SK-N-SH (cell line): ENCODE measurements around the gene KRCC1. TPM values are rescaled to one million over a fixed set of nuclear protein-coding genes. Genes with fewer than 3 reads are reported as not detected.

Source experiments
- CTCF ChIA-PET: fragments of 300-600, 350-600 bp; formaldehyde crosslinking; extraction: SDS; loops from one replicate; lab custom pipeline; 2021; lab: Yijun Ruan, JAX
- POLR2A ChIA-PET: fragments of 350-600 bp; sonication (Branson Sonifier 250); formaldehyde crosslinking; extraction: SDS; loops from one replicate; lab custom pipeline; 2020; ENCODE audit warnings: antibody characterized with exemption, inconsistent platforms; lab: Yijun Ruan, JAX
- DNase-seq: peaks from one replicate; pipeline ENCODE4 v3.0.0; 2012
- H2AFZ ChIP-seq: fragments of 200-600 bp; sonication (generic); 2 replicates; pipeline ENCODE4 v1.8.1; 2016; ENCODE audit warnings: antibody characterized with exemption, mild to moderate bottlenecking, low read depth
- H3F3A ChIP-seq: fragments of 200-600 bp; sonication (generic); replicated peaks from 2 replicates; pipeline ENCODE3; 2016; ENCODE audit warnings: antibody characterized with exemption, mild to moderate bottlenecking; ENCODE audit not compliant: insufficient read depth
- H3K27ac ChIP-seq, 2 experiments: fragments of 200-500 bp in 1 of 2; fragments of 200-600 bp in 1 of 2; sonication (Bioruptor generic) in 1 of 2; sonication (generic), shearing (Covaris generic) in 1 of 2; 2 replicates each; pipeline versions ENCODE4 v1.5.1 to v1.6.1; 2014 to 2016; ENCODE audit warnings: low read depth in 2 of 2, inconsistent platforms in 1 of 2, low read length in 1 of 2, mild to moderate bottlenecking in 1 of 2, mixed read lengths in 1 of 2
- H3K27me3 ChIP-seq: fragments of 200-600 bp; sonication (generic), shearing (Covaris generic); 2 replicates; pipeline ENCODE4 v1.6.1; 2016; ENCODE audit warnings: mixed run types; ENCODE audit not compliant: insufficient read depth
- H3K36me3 ChIP-seq, 2 experiments: fragments of 200-500 bp in 1 of 2; fragments of 200-600 bp in 1 of 2; sonication (Bioruptor generic) in 1 of 2; sonication (generic) in 1 of 2; replicated peaks in 1 of 2; 2 replicates each; pipeline versions ENCODE3 to v1.5.1; 2014 to 2016; ENCODE audit warnings: low read length in 1 of 2, mild to moderate bottlenecking in 1 of 2; ENCODE audit not compliant: insufficient read depth in 2 of 2, control insufficient read depth in 1 of 2
- H3K4me1 ChIP-seq, 2 experiments: fragments of 200-500 bp in 1 of 2; fragments of 200-600 bp in 1 of 2; sonication (Bioruptor generic) in 1 of 2; sonication (generic), shearing (Covaris generic) in 1 of 2; 2 replicates each; pipeline versions ENCODE4 v1.5.1 to v1.6.1; 2014 to 2016; ENCODE audit warnings: low read depth in 1 of 2, low read length in 1 of 2, mixed run types in 1 of 2; ENCODE audit not compliant: insufficient read depth in 2 of 2, control insufficient read depth in 1 of 2
- H3K4me2 ChIP-seq: fragments of 200-600 bp; sonication (generic), shearing (Covaris generic); 2 replicates; pipeline ENCODE4 v1.6.1; 2017; ENCODE audit warnings: mixed run types
- H3K4me3 ChIP-seq, 2 experiments: fragments of 200-500 bp in 1 of 2; fragments of 200-600 bp in 1 of 2; sonication (Bioruptor generic) in 1 of 2; sonication (generic), shearing (Covaris generic) in 1 of 2; 2 replicates each; pipeline versions ENCODE4 v1.5.1 to v1.8.1; 2014 to 2016; ENCODE audit warnings: low read depth in 2 of 2, inconsistent platforms in 1 of 2, low read length in 1 of 2, mild to moderate bottlenecking in 1 of 2, mixed read lengths in 1 of 2, moderate library complexity in 1 of 2
- H3K79me2 ChIP-seq: fragments of 200-600 bp; sonication (generic); 2 replicates; pipeline ENCODE4 v1.8.1; 2017; ENCODE audit warnings: mild to moderate bottlenecking; ENCODE audit not compliant: insufficient read depth
- H3K9ac ChIP-seq: fragments of 200-600 bp; sonication (generic); 2 replicates; pipeline ENCODE4 v1.6.1; 2017; ENCODE audit warnings: mixed run types
- H3K9me2 ChIP-seq: fragments of 200-600 bp; sonication (generic); 2 replicates; pipeline ENCODE4 v1.6.1; 2017; ENCODE audit warnings: mixed run types
- H3K9me3 ChIP-seq: fragments of 200-600 bp; sonication (generic); 2 replicates; pipeline ENCODE4 v1.6.1; 2017; ENCODE audit warnings: mixed run types, mild to moderate bottlenecking, moderate library complexity
- H4K20me1 ChIP-seq: fragments of 200-600 bp; sonication (generic); 2 replicates; pipeline ENCODE4 v1.6.1; 2017; ENCODE audit warnings: mild to moderate bottlenecking, mixed run types; ENCODE audit not compliant: insufficient read depth
- CHD2 ChIP-seq: fragments of 150-350 bp; IDR thresholded peaks from 2 replicates; pipeline ENCODE4 v1.6.1; 2018; ENCODE audit warnings: low read length; ENCODE audit not compliant: partially characterized antibody
- CTCF ChIP-seq: fragments of 200-600 bp; sonication (generic); IDR thresholded peaks from 2 replicates; pipeline ENCODE4 v1.6.1; 2017; ENCODE audit warnings: antibody characterized with exemption, mild to moderate bottlenecking, moderate library complexity
- ELF1 ChIP-seq: IDR thresholded peaks from 2 replicates; pipeline ENCODE4 v1.4.0; 2012
- EP300 ChIP-seq, 2 experiments: IDR thresholded peaks; 2 replicates each; pipeline versions ENCODE4 v1.4.0 to v1.6.1; 2012; ENCODE audit warnings: borderline replicate concordance in 1 of 2, low read depth in 1 of 2, low read length in 1 of 2
- FOXJ3 ChIP-seq: sonication (generic); formaldehyde crosslinking; IDR thresholded peaks from 2 replicates; pipeline ENCODE4 v1.5.1; 2020; ENCODE audit warnings: mild to moderate bottlenecking, missing genetic modification reagents
- GATA2 ChIP-seq: sonication (generic); formaldehyde crosslinking; IDR thresholded peaks from 2 replicates; pipeline ENCODE4 v1.5.0; 2020; ENCODE audit warnings: mild to moderate bottlenecking, missing genetic modification reagents
- NFIC ChIP-seq: IDR thresholded peaks from 2 replicates; pipeline ENCODE4 v1.4.0; 2012; ENCODE audit warnings: borderline replicate concordance
- PBX3 ChIP-seq: IDR thresholded peaks from 2 replicates; pipeline ENCODE4; 2012
- POLR2AphosphoS5 ChIP-seq: IDR thresholded peaks from 2 replicates; pipeline ENCODE4 v1.6.1; 2012; ENCODE audit warnings: low read depth, low read length
- RAD21 ChIP-seq: IDR thresholded peaks from 2 replicates; pipeline ENCODE4 v1.6.1; 2012; ENCODE audit warnings: mild to moderate bottlenecking, low read length
- RCOR1 ChIP-seq: fragments of 150-350 bp; IDR thresholded peaks from 2 replicates; pipeline ENCODE4 v1.6.1; 2017; ENCODE audit warnings: antibody characterized with exemption, low read length
- RXRA ChIP-seq: IDR thresholded peaks from 2 replicates; pipeline ENCODE4 v1.4.0; 2012; ENCODE audit warnings: low read depth, mild to moderate bottlenecking, borderline replicate concordance
- SMC3 ChIP-seq: IDR thresholded peaks from 2 replicates; pipeline ENCODE4 v1.6.1; 2012; ENCODE audit warnings: low read depth, low read length, improper control_type of control experiment
- TCF12 ChIP-seq: IDR thresholded peaks from 2 replicates; pipeline ENCODE4 v1.4.0; 2012
- TEAD4 ChIP-seq: IDR thresholded peaks from 2 replicates; pipeline ENCODE4 v1.4.0; 2012; ENCODE audit warnings: mild to moderate bottlenecking, borderline replicate concordance; ENCODE audit not compliant: insufficient read depth
- USF2 ChIP-seq: fragments of 150-350 bp; IDR thresholded peaks from 2 replicates; pipeline ENCODE4 v1.6.1; 2017; ENCODE audit warnings: antibody characterized with exemption, low read length, low read depth, borderline replicate concordance
- WGBS: methylation state at CpG from one replicate; pipeline ENCODE4 v1.1.6; 2017; ENCODE audit warnings: low lambda C conversion rate; 5-methylcytosine and 5-hydroxymethylcytosine counted together
- polyA plus RNA-seq, 3 experiments: library from polyadenylated mRNA; depleted of rRNA; stranded (reverse); fragments of >200 nt; gene quantifications; 2 replicates each; pipeline ENCODE4 v1.2.3, GENCODE V29; 2012
- TF ChIP-seq, protein P1 (sequence below): IDR thresholded peaks from 2 replicates; pipeline ENCODE4 v1.4.0; 2012; ENCODE audit warnings: low read depth, borderline replicate concordance
- TF ChIP-seq, protein P2 (sequence below): fragments of 150-350 bp; IDR thresholded peaks from 2 replicates; pipeline ENCODE4 v1.6.1; 2016; ENCODE audit warnings: mild to moderate bottlenecking, low read depth, low read length

Gene KRCC1
- polyA plus RNA-seq, 1 of the 3 experiments (the other 2 are of a cell fraction), result 10.7 TPM

DNA sequence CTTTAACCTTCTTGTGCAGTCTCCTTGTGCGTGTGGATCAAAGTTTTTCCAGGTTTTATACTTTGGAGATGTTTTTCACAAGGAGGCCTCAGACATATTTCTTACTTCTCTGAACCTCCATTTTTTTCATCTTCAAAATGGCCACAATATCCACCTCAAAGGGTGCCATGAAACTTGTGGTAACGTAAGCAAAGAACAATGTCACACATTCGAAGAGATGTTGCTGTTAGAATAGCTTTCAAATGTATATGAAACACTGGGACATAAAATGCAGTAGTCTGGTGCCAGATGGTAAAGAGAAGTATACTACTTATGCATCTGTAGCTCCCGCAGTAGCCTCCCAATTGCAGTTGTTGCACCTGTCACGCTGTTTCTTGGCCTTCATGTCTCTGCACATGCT is 2.6 kb upstream of the KRCC1 start (continued):
- TF ChIP-seq TCF12, result no peak
- TF ChIP-seq, protein P1, sequence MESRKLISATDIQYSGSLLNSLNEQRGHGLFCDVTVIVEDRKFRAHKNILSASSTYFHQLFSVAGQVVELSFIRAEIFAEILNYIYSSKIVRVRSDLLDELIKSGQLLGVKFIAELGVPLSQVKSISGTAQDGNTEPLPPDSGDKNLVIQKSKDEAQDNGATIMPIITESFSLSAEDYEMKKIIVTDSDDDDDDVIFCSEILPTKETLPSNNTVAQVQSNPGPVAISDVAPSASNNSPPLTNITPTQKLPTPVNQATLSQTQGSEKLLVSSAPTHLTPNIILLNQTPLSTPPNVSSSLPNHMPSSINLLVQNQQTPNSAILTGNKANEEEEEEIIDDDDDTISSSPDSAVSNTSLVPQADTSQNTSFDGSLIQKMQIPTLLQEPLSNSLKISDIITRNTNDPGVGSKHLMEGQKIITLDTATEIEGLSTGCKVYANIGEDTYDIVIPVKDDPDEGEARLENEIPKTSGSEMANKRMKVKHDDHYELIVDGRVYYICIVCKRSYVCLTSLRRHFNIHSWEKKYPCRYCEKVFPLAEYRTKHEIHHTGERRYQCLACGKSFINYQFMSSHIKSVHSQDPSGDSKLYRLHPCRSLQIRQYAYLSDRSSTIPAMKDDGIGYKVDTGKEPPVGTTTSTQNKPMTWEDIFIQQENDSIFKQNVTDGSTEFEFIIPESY, result no peak
- TF ChIP-seq, all 33 proteins: peak for 0

GRCh38 chr2:88057437-88057844 is 1.9 kb upstream of the KRCC1 start:
- Histone ChIP-seq H4K20me1 (peaks cover 14% of the 10 kb centered on the region; the same call in 1 of the 2 replicates), H3K9me2 (no peaks in the 10 kb centered on the region), H3K4me1 (peaks cover 15% of the 10 kb centered on the region in 2 experiments), H2AFZ (peak overlapping the region; percentile 43; the same call in 1 of the 2 replicates), H3K79me2 (peaks cover 31% of the 10 kb centered on the region), H3K4me3 (no peak overlapping the region), H3K27ac (no peak overlapping the region), H3K9me3 (no peaks in the 10 kb centered on the region), H3K9ac (no peak overlapping the region), H3K36me3 (peaks cover 10 to 11% of the 10 kb centered on the region in 2 experiments), H3K27me3 (no peaks in the 10 kb centered on the region), H3F3A (no peaks in the 10 kb centered on the region), H3K4me2 (no peak overlapping the region)
- 65% methylated on average over 4 of the region's 4 CpGs for WGBS
- TF ChIP-seq TEAD4 (no peak), RXRA (no peak), SMC3 (no peak), RCOR1 (no peak), FOXJ3 (CRISPR knock-in tag) (no peak), GATA2 (no peak), CHD2 (no peak)
- TF ChIP-seq, protein P2, sequence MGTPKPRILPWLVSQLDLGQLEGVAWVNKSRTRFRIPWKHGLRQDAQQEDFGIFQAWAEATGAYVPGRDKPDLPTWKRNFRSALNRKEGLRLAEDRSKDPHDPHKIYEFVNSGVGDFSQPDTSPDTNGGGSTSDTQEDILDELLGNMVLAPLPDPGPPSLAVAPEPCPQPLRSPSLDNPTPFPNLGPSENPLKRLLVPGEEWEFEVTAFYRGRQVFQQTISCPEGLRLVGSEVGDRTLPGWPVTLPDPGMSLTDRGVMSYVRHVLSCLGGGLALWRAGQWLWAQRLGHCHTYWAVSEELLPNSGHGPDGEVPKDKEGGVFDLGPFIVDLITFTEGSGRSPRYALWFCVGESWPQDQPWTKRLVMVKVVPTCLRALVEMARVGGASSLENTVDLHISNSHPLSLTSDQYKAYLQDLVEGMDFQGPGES, result no peak
- POLR2A ChIA-PET, result no interaction called here
- DNase-seq, result no peak
- CTCF ChIA-PET, result interaction anchor here (1.8 kb wide), 1 partner anchor 103 kb away, joined by 6 read pairs; no protein-coding TSS in a partner anchor

DNA sequence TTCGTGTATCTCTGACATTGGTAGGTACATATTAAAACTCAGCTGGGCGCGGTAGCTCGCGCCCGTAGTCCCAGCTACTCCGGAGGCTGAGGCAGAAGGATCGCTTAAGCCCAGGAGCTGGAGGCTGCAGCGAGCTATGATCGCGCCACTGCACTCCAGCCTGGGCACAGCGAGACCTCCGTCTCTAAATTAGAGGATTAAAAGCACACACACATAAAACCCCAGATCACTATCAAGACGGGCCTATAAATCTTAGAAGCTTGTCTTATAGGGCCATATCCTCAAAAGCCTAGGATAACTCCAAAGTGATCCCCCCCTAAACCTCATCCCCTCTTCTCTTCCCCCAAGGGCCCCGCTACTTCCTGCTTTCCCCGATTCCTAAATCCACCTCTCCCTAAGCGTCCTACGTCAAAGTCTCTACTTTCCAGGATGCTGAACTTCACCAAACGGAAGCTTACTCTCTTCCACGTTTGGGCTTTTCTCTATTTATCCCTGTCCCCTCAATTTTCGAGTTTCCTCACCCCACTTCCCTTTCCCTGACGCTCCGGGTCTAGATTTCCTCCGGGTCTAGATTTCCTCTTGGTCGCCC is 707 bp downstream of the KRCC1 start:
- H3K4me2 ChIP-seq, result peak overlapping the region; percentile 92
- peak overlapping the region; percentile 85 to 88 for H3K27ac ChIP-seq
- H3K4me1 ChIP-seq, result peaks cover 15% of the 10 kb centered on the region in 2 experiments
- H2AFZ ChIP-seq, result peak overlapping the region; percentile 42; the same call in 1 of the 2 replicates
- CTCF ChIA-PET, result interaction anchor here (1.0 to 1.2 kb wide), 5 partner anchors 8 to 399 kb away, joined by 3 to 8 read pairs (median 3); no protein-coding TSS in a partner anchor
- peaks cover 18% of the 10 kb centered on the region; the same call in 1 of the 2 replicates for H4K20me1 ChIP-seq
- POLR2A ChIA-PET, result interaction anchor here (0.7 to 1.2 kb wide), 3 partner anchors 9 to 38 kb away, joined by 3 to 4 read pairs (median 4); no protein-coding TSS in a partner anchor
- peaks cover 8% of the 10 kb centered on the region for H3F3A ChIP-seq
- peak overlapping the region; percentile 69 to 85 for H3K4me3 ChIP-seq
- H3K36me3 ChIP-seq, result peaks cover 17 to 37% of the 10 kb centered on the region in 2 experiments
- WGBS, result 6% methylated on average over 25 of the region's 25 CpGs
- peak; percentile 56 for DNase-seq
- no peaks in the 10 kb centered on the region for H3K9me2 ChIP-seq
- peaks cover 56% of the 10 kb centered on the region for H3K79me2 ChIP-seq
- H3K9me3 ChIP-seq, result no peaks in the 10 kb centered on the region
- H3K27me3 ChIP-seq, result no peaks in the 10 kb centered on the region
- H3K9ac ChIP-seq, result peak overlapping the region; percentile 99
- no peak for TF ChIP-seq PBX3
- TF ChIP-seq CHD2, result no peak
- no peak for TF ChIP-seq ELF1
- no peak for TF ChIP-seq NFIC
- TF ChIP-seq POLR2AphosphoS5, result no peak
- TF ChIP-seq SMC3, result no peak
- TF ChIP-seq RCOR1, result no peak
- no peak for TF ChIP-seq RXRA
- no peak for TF ChIP-seq CTCF
- TF ChIP-seq RAD21, result no peak
- TF ChIP-seq EP300 (IDR thresholded peaks at IDR 0.05; ENCODE audit: borderline replicate concordance in 1 of 2, low read depth in 1 of 2, low read length in 1 of 2), result no peak
- no peak for TF ChIP-seq TCF12
- TF ChIP-seq USF2, result no peak
